Nephron (organoid): Measurements from ENCODE around the gene CPNE5.

Experiments used
- H3K27ac Mint-ChIP-seq, 3 experiments: 2 replicates each; pipeline ENCODE4 v1.8.0; 2020; ENCODE audit warnings: mixed read lengths in 3 of 3, mild to moderate bottlenecking in 2 of 3, moderate library complexity in 1 of 3
- H3K27me3 Mint-ChIP-seq: 2 replicates; pipeline ENCODE4 v1.8.0; 2021; ENCODE audit warnings: low read depth, mild to moderate bottlenecking, moderate library complexity, mixed read lengths
- H3K36me3 Mint-ChIP-seq: 2 replicates; pipeline ENCODE4 v1.8.0; 2020; ENCODE audit warnings: low read depth, mixed read lengths
- H3K4me1 Mint-ChIP-seq: 2 replicates; pipeline ENCODE4 v1.8.0; 2020; ENCODE audit warnings: mixed read lengths
- H3K4me3 Mint-ChIP-seq, 3 experiments: 2 replicates each; pipeline ENCODE4 v1.8.0; 2020; ENCODE audit warnings: mild to moderate bottlenecking in 3 of 3, mixed read lengths in 3 of 3, moderate library complexity in 2 of 3
- H3K9me3 Mint-ChIP-seq: 2 replicates; pipeline ENCODE4 v1.8.0; 2020; ENCODE audit warnings: mixed read lengths
- TF ChIP-seq, protein P1 (sequence below), 3 experiments: fragments of 200-600 bp; sonication (generic); IDR thresholded peaks; one replicate each; pipeline ENCODE4 v1.5.0; 2021; ENCODE audit warnings: antibody characterized with exemption in 3 of 3; ENCODE audit not compliant: unreplicated experiment in 3 of 3

Gene CPNE5

DNA sequence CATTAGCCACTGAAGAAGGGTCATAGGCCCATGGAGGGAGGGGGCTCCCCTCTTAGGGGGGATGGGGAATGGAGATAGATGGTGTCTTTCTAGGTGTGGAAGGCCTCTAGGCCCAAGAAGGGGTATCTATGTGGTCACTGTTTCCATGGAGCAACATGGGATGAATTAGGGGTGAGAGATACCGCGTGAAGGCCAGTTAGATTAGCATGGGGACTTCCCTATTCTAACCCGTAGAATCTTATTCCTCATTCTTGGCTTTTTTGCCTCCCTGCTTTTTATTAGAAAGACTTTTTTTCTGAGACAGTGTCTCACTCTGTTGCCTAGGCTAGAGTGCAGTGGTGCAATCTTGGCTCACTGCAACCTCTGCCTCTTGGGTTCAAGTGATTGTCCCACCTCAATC lies 138.4 kb downstream of the CPNE5 start:
- TF ChIP-seq, protein P1, sequence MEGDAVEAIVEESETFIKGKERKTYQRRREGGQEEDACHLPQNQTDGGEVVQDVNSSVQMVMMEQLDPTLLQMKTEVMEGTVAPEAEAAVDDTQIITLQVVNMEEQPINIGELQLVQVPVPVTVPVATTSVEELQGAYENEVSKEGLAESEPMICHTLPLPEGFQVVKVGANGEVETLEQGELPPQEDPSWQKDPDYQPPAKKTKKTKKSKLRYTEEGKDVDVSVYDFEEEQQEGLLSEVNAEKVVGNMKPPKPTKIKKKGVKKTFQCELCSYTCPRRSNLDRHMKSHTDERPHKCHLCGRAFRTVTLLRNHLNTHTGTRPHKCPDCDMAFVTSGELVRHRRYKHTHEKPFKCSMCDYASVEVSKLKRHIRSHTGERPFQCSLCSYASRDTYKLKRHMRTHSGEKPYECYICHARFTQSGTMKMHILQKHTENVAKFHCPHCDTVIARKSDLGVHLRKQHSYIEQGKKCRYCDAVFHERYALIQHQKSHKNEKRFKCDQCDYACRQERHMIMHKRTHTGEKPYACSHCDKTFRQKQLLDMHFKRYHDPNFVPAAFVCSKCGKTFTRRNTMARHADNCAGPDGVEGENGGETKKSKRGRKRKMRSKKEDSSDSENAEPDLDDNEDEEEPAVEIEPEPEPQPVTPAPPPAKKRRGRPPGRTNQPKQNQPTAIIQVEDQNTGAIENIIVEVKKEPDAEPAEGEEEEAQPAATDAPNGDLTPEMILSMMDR (IDR thresholded peaks at IDR 0.05; ENCODE audit: unreplicated experiment in 3 of 3): no peak
- H3K36me3 Mint-ChIP-seq: no peaks in the 10 kb centered on the region
- H3K4me1 Mint-ChIP-seq: peaks cover 4% of the 10 kb centered on the region
- H3K4me3 Mint-ChIP-seq: no peak overlapping the region
- peaks cover 19% of the 10 kb centered on the region for H3K27me3 Mint-ChIP-seq
- no peaks in the 10 kb centered on the region for H3K9me3 Mint-ChIP-seq
- no peak overlapping the region for H3K27ac Mint-ChIP-seq

DNA sequence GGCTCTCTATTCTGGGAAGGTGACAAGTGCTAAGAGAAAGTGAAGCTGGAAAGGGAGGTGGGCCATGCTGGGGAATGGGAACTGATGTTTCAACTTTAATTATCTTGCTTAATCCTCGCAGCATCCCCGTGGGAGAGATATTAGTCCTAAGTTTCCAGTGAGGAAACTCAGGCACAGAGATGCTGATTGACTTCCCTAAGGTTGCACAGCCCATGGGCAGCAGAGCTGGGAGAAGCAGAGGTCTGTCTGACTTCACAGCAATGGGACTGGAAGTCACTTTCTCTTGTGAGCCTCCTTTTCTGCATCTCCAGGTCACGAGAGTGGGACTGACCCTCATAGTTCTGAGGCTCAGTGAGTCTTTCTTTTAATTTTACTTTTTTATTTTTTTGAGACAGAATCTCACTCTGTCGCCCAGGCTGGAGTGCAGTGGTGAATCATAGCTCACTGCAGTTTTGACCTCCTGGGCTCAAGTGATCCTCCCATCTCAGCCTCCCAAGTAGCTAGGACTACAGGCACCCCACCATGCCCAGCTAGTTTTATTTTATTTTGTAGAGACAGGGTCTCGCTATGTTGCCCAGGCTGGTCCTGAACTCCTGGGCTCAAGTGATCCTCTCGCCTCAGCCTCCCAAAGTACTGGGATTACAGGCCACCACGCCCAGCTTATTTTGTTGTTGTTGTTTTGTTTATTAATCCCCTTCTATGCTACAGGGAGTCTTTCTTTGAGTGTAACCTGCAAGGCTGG lies 139.0 kb downstream of the CPNE5 start:
- Mint-ChIP-seq H3K27me3 (peaks cover 19% of the 10 kb centered on the region), H3K36me3 (no peaks in the 10 kb centered on the region), H3K4me1 (peaks cover 4% of the 10 kb centered on the region), H3K9me3 (no peaks in the 10 kb centered on the region), H3K4me3 (no peak overlapping the region), H3K27ac (no peak overlapping the region)
- TF ChIP-seq, protein P1 (IDR thresholded peaks at IDR 0.05; ENCODE audit: unreplicated experiment in 3 of 3): no peak

DNA sequence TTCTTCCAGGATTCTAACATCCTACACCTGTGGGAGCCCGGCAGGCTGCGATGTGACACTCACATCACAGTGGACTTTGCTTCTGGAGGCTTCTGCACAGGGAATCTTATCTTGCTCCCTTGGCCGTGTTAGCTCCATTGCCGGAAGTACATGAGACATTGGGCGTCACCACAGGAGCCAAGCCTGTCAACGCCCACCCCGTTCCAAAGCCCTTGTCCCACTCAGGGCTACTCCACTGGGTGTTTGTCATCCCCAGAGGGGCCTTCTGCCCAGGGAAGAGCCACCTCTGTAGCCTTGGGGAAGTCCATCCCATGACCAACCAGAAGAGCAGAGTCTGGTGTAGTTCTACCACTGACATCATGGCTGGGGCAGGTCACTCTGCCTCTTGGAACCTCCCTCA lies 139.9 kb downstream of the CPNE5 start:
- Mint-ChIP-seq H3K27ac (no peak overlapping the region), H3K4me1 (peaks cover 4% of the 10 kb centered on the region), H3K4me3 (no peak overlapping the region), H3K27me3 (peaks cover 19% of the 10 kb centered on the region), H3K9me3 (no peaks in the 10 kb centered on the region), H3K36me3 (no peaks in the 10 kb centered on the region)
- TF ChIP-seq, protein P1 (IDR thresholded peaks at IDR 0.05; ENCODE audit: unreplicated experiment in 3 of 3): no peak

DNA sequence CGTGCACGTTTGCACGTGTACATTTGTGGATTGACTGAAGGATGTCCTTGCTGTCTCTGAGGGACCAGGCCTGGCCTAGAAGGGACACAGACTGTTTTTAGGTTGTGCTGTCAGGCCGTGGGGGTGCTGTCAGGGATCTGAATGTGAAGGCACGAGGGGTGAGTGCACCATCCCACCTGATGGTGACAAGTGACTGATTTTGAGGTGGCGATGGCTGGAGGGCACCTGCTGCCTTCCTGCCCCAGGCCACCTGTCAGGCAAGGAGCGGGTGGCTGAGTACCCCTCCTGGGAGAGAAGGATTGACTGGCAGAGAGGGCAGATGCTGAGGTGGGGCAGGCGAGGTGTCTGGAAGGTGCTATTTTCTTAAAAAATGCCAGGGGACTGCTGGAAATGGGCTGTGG lies 140.4 kb downstream of the CPNE5 start:
- peaks cover 17% of the 10 kb centered on the region for H3K27me3 Mint-ChIP-seq
- peaks cover 4% of the 10 kb centered on the region for H3K4me1 Mint-ChIP-seq
- H3K9me3 Mint-ChIP-seq: no peaks in the 10 kb centered on the region
- H3K36me3 Mint-ChIP-seq: no peaks in the 10 kb centered on the region
- H3K4me3 Mint-ChIP-seq: no peak overlapping the region
- no peak overlapping the region for H3K27ac Mint-ChIP-seq
- TF ChIP-seq, protein P1 (IDR thresholded peaks at IDR 0.05; ENCODE audit: unreplicated experiment in 3 of 3): no peak

DNA sequence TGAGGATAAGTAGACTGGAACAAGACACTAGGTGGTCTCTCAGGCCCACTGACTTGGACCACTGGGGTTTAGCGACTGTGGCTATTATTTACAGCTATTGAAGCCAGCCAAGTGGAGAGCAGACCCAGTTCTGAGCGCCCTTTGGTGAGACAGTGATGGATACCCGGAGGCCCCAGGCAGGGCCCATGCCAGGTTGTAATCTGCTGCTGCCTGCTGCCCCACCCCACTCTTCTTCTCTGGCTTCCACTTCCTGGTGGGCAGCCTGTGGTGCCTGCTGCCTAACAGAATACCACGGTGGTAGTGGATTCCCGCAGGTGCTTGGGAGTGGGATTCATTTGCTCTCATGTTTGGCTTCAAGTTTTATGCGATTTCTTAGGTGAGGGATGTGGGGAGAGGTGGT lies 141.0 kb downstream of the CPNE5 start:
- Mint-ChIP-seq H3K9me3 (no peaks in the 10 kb centered on the region), H3K4me1 (peaks cover 4% of the 10 kb centered on the region), H3K4me3 (no peak overlapping the region), H3K36me3 (no peaks in the 10 kb centered on the region), H3K27me3 (peaks cover 11% of the 10 kb centered on the region), H3K27ac (no peak overlapping the region)
- TF ChIP-seq, protein P1 (IDR thresholded peaks at IDR 0.05; ENCODE audit: unreplicated experiment in 3 of 3): no peak

DNA sequence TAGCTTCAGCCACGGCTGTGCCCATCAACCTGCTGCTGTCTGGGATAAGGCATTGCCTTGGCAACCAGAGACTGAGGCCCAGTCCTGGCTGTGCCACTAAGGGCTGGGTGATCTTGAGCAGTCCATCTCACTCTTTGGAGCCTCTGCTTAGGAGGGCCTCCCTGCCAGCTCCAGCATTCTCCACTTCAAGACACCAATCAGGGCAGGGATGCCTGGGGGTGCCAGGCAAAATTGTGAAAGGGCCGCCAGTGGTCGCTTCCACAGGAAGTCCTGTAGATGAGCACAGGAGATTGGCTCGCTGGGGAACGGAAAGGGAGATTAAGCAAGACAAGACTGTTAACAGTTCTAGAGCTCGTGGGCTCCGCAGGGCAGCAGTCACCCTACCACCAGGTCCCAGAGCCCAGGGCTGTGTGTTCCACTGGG lies 141.8 kb downstream of the CPNE5 start, which contains the start of gene RAB44:
Gene RAB44, plus strand, starts transcription at position 346 of the 423 bp plus-strand sequence. CDS start 6,410 bp downstream, outside the sequence.
- TF ChIP-seq, protein P1 (IDR thresholded peaks at IDR 0.05; ENCODE audit: unreplicated experiment in 3 of 3): no peak
- no peak within 1 kb of the TSS for H3K4me3 Mint-ChIP-seq
- no peaks in the 10 kb centered on the region for H3K36me3 Mint-ChIP-seq
- peaks cover under 1% of the 10 kb centered on the region for H3K4me1 Mint-ChIP-seq
- no peaks in the 10 kb centered on the region for H3K9me3 Mint-ChIP-seq
- H3K27ac Mint-ChIP-seq: no peak within 1 kb of the TSS
- peaks cover 11% of the 10 kb centered on the region for H3K27me3 Mint-ChIP-seq
